AG08395 (cell line): Measurements from ENCODE around the gene VWA8.
A peak's percentile ranks its signal among the peaks of the same experiment; 100 is the strongest.
"Not testable (repeated sequence)": the region's sequence is repeated elsewhere in the genome, so short reads cannot be mapped to it uniquely, and the experiment has no call there.

Experiments used
- DNase-seq: peaks from one replicate; pipeline ENCODE4 v3.0.0; 2012; ENCODE audit warnings: mixed read lengths, low spot score

VWA8 gene

DNA sequence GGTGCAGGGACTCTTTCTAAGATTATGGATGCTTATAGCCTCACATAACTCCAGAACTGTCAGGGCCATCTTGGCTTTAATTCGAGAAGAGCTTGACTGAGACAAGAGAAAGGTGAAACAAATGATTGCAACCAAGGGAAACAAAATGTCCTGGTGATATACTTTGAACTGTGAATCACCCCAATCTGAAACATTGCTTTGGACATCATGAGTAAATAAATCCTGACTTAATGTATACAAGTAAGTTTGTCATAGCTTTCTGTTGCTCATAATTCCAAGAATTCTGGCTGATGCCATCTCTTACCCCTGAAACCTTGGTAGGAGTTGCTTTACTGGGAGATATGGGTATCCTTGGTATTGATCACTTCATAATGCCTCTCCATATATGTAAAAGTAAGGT is 5.8 kb upstream of the VWA8 start:
- no peak for DNase-seq

DNA sequence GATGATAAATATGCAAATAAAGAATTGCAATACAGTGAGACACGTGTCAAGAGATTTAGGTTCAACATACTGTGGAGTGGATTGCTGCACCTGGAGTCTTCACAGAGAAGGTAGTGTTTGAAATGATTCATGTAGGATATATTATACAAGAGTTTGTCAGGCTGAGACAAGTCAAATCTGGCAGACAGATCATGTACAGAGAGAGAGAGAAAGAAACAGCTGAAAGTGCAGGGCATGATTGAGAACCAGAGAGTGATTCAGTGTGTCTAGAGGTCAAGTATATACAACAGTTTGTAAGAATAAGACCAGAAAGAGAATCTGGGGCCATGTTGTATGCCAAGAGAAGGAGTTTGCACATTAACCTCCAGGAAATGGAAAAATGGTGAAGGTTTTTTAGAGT is 2.1 kb upstream of the VWA8 start:
- DNase-seq = no peak

DNA sequence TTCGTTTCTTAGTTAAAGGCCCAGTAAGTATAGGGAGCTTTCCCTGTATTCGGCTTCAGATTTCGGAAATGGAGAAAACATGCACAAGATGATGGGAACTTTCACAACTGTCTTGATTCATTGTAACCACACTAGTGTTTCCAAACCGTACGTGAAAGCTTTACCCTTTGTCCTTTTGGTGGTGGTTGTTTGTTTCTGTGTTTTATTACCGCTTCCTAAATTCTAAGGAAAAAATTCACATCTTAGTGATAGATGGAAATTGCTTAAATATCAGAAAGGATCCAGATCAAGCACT is 504 bp upstream of the VWA8 start:
- no peak for DNase-seq

DNA sequence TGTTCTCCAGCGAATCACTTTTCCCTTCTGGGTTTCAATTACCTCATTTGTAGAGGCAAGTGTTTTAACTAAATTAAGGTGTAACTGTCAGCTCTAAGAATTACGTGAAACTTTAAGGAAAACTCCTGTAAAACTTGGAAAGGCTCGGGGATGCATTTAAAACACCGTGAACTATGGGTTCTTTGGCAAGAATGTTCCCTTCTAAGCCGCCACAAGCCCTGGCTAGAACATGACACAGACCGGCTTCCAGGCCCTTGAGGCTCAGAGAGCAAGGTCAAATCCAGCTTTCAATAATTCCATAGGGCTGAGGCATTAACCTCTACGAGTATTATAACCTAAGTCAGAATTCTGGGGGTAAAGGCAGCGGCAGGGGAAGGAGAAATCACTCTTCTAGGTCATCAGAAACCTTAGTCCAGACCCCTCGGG is 685 bp downstream of the VWA8 start:
- peak; percentile 47 for DNase-seq

DNA sequence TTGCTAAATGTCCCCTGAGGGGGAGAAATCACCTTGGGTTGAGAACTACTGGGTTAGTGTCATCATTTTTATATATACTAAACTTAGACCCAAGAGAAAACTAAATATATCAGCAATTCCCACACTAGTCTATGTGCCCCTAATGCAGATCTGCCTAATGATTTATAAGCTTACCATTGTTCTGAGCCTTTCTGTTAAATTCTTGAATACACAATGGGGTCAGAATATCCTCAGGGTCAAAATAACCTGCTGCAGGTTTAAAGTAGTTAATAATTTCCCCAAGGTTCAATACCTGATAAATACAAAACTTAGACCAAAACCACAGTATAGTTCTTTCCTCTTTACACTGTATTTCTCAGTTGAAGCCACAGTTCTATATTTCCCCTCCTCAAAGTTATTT is 4.6 kb downstream of the VWA8 start:
- no peak for DNase-seq

DNA sequence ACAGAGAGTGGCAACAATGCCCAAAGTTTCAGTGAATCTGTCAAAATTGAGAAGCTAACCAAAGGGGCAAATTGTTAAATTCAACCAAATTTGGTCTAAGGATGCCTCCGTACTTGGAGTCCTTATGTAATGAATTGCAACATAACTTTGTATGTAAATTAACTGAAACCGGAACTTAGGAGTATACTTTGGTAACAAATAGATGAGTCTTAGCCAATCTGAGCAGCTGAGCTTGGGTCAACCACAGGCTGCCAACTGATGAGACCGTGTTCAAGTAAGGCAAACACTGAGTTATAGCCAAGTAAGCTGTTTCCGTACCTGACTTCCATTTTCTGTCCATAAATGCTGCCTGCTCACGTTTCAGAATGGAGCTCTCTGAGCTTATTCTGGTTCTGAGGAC is 5.3 kb downstream of the VWA8 start:
- no peak for DNase-seq

DNA sequence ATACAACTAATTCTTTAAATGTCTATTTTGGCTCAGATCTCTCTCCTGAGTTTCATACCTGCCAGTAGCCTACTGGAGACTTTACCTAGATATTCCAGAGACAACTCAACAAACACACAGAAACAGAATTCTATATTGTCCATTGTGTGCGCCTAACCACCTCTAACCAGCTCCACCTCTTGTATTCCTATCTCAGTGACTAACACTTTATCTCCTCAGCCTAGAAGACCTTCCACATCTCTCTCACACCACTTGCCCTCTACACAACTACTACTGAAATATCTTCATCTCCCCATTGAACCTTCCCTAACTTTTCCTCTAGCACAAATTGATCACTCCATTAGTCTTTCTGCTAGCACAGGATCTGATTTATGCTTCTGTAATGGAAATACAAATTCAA is 6.7 kb downstream of the VWA8 start:
- no peak for DNase-seq

DNA sequence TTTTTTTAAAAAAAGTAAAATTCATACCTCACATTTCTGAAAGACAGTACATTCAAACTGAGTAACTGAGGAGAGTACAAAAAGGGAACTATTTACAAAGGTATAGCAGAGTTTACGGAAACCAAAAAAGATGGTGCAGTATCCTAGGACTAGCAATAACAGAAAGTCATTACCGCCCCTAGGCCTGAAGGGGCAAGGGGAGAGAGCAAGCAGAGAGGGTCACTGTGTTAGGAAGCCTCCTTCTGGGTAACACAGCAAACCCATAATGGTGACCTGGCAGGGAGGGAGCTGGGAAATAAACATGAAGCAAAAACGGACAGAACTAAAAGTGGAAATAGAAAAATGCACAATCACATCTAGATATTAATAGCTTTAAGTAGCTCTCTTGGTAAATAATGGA is 8.2 kb downstream of the VWA8 start:
- DNase-seq = no peak

GRCh38 chr13:41949104-41949503 is 11.8 kb downstream of the VWA8 start:
- DNase-seq = not testable (repeated sequence)

- DNase-seq = no peak
Observed at GRCh38 chr13:41945926-41946325, 15.0 kb downstream of the VWA8 start.

GRCh38 chr13:41944635-41945397 is 16.1 kb downstream of the VWA8 start:
- no peak for DNase-seq

DNA sequence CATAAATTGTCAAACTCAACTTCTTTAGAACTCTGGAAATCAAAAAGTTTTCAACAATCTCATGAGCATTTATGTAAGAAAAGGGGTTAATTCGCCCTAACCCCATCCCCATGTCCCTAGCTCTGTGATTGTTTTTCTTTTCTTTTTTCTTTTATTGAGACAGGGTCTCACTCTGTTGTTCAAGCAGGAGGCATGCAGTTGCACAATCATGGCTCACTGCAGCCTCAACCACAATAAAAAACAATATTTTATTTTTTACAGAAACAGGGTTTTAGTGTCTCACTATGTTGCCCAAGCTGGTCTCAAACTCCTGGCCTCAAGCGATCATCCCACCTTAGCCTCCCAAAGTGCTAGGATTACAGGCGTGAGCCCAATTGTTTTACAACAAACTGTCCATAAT is 16.7 kb downstream of the VWA8 start:
- no peak for DNase-seq

GRCh38 chr13:41942462-41943094 is 18.3 kb downstream of the VWA8 start:
- peak; percentile 43 for DNase-seq

GRCh38 chr13:41941174-41941573 is 19.7 kb downstream of the VWA8 start:
- no peak for DNase-seq

GRCh38 chr13:41939398-41939797 is 21.5 kb downstream of the VWA8 start:
- no peak for DNase-seq

- DNase-seq = no peak
Observed at GRCh38 chr13:41938918-41939317, 22.0 kb downstream of the VWA8 start.

DNA sequence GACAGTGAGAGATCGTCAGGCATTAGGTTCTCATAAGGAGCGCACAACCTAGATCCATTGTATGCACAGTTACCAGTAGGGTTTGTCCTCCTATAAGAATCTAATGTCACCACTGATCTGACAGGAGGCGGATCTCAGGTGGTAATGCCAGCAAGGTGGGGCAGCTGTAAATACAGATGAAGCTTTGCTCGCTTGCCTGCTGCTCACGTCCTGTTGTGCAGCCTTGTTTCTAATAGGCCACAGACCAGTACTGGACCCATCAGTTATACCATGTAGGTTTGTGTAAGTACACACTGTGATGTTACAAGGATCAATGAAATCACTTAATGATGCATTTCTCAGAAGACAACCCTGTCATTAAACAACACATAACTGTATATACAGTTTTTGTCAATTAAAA is 23.5 kb downstream of the VWA8 start:
- no peak for DNase-seq

DNA sequence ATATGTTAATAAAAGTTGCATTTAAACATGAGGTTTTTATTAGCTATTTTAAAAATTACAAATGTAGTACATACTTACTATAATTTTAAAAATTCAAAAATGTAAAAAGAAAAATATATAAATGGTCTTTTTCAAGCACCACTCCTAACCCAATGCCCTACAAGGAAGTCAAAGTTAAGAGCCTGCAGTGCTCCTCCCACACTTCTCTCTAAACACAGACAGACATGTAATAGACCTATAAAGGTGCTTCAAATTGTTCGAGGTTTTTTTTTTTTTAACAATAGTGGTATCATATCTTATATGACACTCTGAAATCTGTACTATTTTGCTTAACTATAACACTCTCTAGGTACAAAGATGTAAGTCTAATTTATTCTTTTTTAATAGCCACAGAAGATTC is 25.4 kb downstream of the VWA8 start:
- DNase-seq = no peak

GRCh38 chr13:41934994-41935393 is 25.9 kb downstream of the VWA8 start:
- no peak for DNase-seq

- no peak for DNase-seq
Observed at GRCh38 chr13:41934120-41934519, 26.8 kb downstream of the VWA8 start.

GRCh38 chr13:41931337-41931736 is 29.6 kb downstream of the VWA8 start:
- peak; percentile 20 for DNase-seq

GRCh38 chr13:41930154-41930553 is 30.8 kb downstream of the VWA8 start:
- DNase-seq = no peak

DNA sequence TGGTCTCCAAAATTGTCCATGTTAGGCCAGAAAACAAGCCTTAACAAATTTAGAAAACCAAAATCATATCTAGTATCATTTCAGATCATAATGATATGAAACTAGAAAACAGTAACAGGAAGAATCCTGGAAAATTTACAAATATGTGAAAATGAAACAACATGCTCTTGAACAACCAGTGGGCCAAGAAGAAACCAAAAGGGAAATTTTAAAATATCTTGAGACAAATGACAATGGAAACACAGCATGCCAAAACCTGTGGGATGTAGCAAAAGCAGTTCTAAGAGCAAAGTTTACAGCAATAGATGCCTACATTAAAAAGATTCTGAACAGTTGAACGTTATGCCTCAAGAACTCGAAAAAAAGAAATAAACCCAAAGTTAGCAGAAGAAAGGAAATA is 32.6 kb downstream of the VWA8 start:
- no peak for DNase-seq

DNA sequence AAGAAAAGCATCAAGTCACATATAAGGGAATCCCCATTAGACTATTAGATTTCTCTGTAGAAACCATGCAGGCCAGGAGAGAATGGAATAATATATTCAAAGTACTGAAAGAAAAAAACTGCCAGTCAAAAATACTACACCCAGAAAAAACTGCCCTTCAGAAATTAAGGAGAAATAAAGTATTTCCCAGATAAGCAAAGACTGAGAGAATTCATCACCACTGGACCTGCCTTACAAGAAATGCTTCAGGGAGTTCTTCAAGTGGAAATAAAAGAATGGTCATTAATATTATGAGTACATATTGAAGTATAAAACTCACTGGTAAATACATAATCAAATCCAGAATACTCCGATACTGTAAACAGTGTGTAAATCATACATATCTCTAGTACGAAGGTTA is 35.9 kb downstream of the VWA8 start:
- DNase-seq = no peak
